OCI-LY3 (cell line): Measurements from ENCODE around the gene KRT27.

Source experiments
- H2AFZ ChIP-seq: fragments of 200-600, 300-600 bp; shearing (Covaris generic); 2 replicates; pipeline ENCODE4 v1.6.0; 2014; ENCODE audit warnings: antibody characterized with exemption, low read depth, low read length
- H3K27ac ChIP-seq: fragments of 200-600, 300-600 bp; sonication (generic); 2 replicates; pipeline ENCODE4 v1.5.1; 2014; ENCODE audit warnings: mild to moderate bottlenecking, low read length, moderate library complexity, mixed read lengths
- H3K27me3 ChIP-seq: fragments of 200-600, 300-600 bp; sonication (generic); 2 replicates; pipeline ENCODE4 v1.6.1; 2014; ENCODE audit warnings: low read depth, low read length, mixed read lengths
- H3K36me3 ChIP-seq: fragments of 200-600, 300-600 bp; sonication (generic); replicated peaks from 2 replicates; pipeline ENCODE3; 2014; ENCODE audit warnings: low read depth, low read length, mixed read lengths
- H3K4me1 ChIP-seq: fragments of 300-600, 200-600 bp; sonication (generic); 2 replicates; pipeline ENCODE4 v1.6.1; 2014; ENCODE audit warnings: low read length, mixed read lengths
- H3K4me2 ChIP-seq: fragments of 200-600, 300-600 bp; sonication (generic); 2 replicates; pipeline ENCODE4 v1.6.1; 2014; ENCODE audit warnings: low read length, mixed read lengths
- H3K4me3 ChIP-seq: fragments of 300-600, 200-600 bp; sonication (generic); 2 replicates; pipeline ENCODE4 v1.5.1; 2014; ENCODE audit warnings: antibody characterized with exemption, mild to moderate bottlenecking, low read length, moderate library complexity
- H3K79me2 ChIP-seq: fragments of 300-600, 200-600 bp; shearing (Covaris generic); 2 replicates; pipeline ENCODE4 v1.6.1; 2014; ENCODE audit warnings: mild to moderate bottlenecking, low read length, mixed read lengths
- H3K9ac ChIP-seq: fragments of 300-600, 200-600 bp; shearing (Covaris generic); 2 replicates; pipeline ENCODE4 v1.6.0; 2014; ENCODE audit warnings: mild to moderate bottlenecking, low read length, moderate library complexity
- H3K9me3 ChIP-seq: fragments of 200-600, 300-600 bp; shearing (Covaris generic); 2 replicates; pipeline ENCODE4 v1.6.1; 2014; ENCODE audit warnings: low read length, mixed read lengths; ENCODE audit not compliant: insufficient read depth
- H4K20me1 ChIP-seq: fragments of 200-600, 300-600 bp; sonication (generic); 2 replicates; pipeline ENCODE4 v1.6.1; 2016; ENCODE audit warnings: low read length, mixed read lengths; ENCODE audit not compliant: insufficient read depth
- EZH2phosphoT487 ChIP-seq: fragments of 200-600 bp; shearing (Covaris generic); IDR thresholded peaks from 2 replicates; pipeline ENCODE4 v1.6.1; 2018; ENCODE audit warnings: antibody characterized with exemption, mixed run types, low read depth
- TF ChIP-seq, protein P1 (sequence below): fragments of 200-600, 300-600 bp; sonication (generic); IDR thresholded peaks from 2 replicates; pipeline ENCODE4 v1.5.1; 2014; ENCODE audit warnings: antibody characterized with exemption, low read length, low read depth

The KRT27 gene

DNA sequence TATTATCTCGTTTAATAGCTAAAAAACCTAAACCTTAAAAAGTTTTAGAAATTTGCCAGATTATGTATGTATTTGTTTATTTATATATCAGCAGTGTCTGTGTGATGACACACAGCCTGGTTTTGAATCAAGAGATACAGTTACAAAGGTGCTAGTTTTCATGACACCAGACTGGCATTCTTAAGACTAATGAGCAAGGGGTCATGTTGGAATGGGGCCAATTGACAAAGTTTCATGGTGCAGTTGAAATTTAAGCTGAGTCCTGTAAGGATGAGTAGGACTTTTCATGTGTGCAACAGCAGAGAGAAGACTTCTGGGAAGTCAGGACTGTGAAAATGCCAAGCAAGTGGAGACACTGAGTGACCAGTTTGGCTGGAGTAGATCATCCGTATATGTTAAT, 43.2 kb upstream of the KRT27 start:
- H3K9me3 ChIP-seq, result no peaks in the 10 kb centered on the region

DNA sequence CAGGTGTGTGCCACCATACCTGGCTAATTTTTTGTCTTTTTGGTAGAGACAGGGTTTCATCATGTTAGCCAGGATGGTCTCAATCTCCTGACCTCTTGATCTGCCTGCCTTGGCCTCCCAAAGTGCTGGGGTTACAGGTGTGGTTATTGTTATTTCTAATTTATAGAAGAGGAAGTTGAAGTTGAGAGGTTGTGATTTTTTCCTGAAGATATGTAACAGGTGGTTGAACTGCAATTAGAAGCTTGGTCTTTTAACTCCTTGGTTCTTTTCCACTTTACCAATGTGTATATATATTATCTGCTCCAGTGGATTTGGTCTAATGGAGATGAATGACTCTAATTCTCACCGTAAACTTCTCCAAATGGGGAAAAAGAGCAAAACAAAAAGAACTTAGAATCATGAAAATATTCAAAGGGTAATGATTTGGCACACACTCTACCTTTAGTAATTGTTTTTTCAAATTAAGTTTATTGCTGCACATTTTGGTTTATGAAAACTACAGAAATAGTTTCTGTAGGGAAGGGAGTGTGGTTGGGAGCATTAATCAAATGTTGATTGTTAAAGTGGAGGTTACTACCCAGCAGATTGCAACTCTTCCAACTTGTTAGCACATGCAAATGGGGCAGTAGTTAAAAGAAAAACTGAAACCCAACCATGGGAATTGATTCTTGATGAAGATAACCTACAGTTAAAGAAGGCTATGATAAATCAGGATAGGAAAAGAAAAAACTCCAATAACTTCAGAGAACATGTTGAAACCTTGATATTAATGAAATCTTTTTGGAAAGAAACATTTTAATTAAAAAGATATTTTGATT, 41.9 kb upstream of the KRT27 start:
- Histone ChIP-seq H4K20me1 (no peaks in the 10 kb centered on the region), H3K79me2 (no peaks in the 10 kb centered on the region; the same call in 1 of the 2 replicates), H3K4me3 (no peak overlapping the region), H3K4me2 (no peak overlapping the region), H3K36me3 (no peaks in the 10 kb centered on the region), H3K9me3 (no peaks in the 10 kb centered on the region), H3K27me3 (no peaks in the 10 kb centered on the region), H3K9ac (no peak overlapping the region), H3K4me1 (peaks cover 24% of the 10 kb centered on the region), H3K27ac (no peak overlapping the region), H2AFZ (no peak overlapping the region)
- TF ChIP-seq EZH2phosphoT487, result no peak
- TF ChIP-seq, protein P1, sequence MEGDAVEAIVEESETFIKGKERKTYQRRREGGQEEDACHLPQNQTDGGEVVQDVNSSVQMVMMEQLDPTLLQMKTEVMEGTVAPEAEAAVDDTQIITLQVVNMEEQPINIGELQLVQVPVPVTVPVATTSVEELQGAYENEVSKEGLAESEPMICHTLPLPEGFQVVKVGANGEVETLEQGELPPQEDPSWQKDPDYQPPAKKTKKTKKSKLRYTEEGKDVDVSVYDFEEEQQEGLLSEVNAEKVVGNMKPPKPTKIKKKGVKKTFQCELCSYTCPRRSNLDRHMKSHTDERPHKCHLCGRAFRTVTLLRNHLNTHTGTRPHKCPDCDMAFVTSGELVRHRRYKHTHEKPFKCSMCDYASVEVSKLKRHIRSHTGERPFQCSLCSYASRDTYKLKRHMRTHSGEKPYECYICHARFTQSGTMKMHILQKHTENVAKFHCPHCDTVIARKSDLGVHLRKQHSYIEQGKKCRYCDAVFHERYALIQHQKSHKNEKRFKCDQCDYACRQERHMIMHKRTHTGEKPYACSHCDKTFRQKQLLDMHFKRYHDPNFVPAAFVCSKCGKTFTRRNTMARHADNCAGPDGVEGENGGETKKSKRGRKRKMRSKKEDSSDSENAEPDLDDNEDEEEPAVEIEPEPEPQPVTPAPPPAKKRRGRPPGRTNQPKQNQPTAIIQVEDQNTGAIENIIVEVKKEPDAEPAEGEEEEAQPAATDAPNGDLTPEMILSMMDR, result no peak

More for the DNA sequence above, 43.2 kb upstream of the KRT27 start:
- Histone ChIP-seq H2AFZ (no peak overlapping the region), H3K9ac (no peak overlapping the region), H3K4me2 (no peak overlapping the region), H3K36me3 (no peaks in the 10 kb centered on the region), H3K27me3 (no peaks in the 10 kb centered on the region), H3K4me1 (peaks cover 11% of the 10 kb centered on the region), H3K4me3 (no peak overlapping the region), H3K27ac (no peak overlapping the region), H4K20me1 (no peaks in the 10 kb centered on the region), H3K79me2 (no peaks in the 10 kb centered on the region)
- TF ChIP-seq, protein P1, result no peak
- no peak for TF ChIP-seq EZH2phosphoT487

DNA sequence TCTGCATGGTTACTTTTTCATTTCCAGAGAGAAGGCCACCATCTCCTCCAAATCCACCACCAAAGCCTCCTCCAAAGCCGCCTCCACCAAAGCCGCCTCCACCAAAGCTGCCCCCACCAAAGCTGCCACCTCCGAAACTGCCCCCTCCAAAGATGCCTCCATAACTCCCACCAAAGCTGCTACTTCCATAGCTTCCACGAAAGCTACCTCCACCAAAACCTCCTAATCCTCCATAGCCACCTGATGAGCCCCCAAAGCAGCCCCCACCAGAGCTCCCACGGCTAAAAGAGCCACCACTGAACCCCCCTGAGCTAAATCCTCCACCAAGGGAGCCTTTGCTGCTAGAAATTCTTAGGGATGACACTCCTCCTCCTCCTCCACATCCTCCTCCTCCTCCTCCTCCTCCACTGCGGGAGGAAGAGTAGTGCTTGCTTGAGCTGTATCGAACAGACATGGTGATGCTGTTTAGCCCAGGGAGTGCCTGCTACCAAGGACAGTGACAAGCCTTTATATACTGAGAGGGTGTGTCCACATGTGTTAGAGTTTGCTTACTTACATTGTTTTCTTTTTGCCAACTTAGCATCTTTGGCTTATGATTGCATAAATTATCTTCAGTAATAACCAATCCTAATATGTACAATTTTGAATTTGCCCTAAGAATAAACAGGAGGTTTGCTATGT, 39.9 kb upstream of the KRT27 start, which contains the start of gene KRT10:
Gene KRT10, minus strand, starts transcription at position 483 of the 681 bp plus-strand sequence. Its CDS starts 29 bp downstream, at position 454.
- no peaks in the 10 kb centered on the region for H4K20me1 ChIP-seq
- H3K4me1 ChIP-seq, result peaks cover 30% of the 10 kb centered on the region
- H3K36me3 ChIP-seq, result peaks cover 5% of the 10 kb centered on the region
- H3K27ac ChIP-seq, result no peak within 1 kb of the TSS
- H3K79me2 ChIP-seq, result peaks cover 10% of the 10 kb centered on the region
- H3K9me3 ChIP-seq, result no peaks in the 10 kb centered on the region
- TF ChIP-seq, protein P1, result no peak
- no peak for TF ChIP-seq EZH2phosphoT487
- H3K27me3 ChIP-seq, result no peaks in the 10 kb centered on the region
- H3K4me3 ChIP-seq, result no peak within 1 kb of the TSS
- no peak within 1 kb of the TSS for H3K4me2 ChIP-seq
- H2AFZ ChIP-seq, result no peak within 1 kb of the TSS
- H3K9ac ChIP-seq, result no peak within 1 kb of the TSS

DNA sequence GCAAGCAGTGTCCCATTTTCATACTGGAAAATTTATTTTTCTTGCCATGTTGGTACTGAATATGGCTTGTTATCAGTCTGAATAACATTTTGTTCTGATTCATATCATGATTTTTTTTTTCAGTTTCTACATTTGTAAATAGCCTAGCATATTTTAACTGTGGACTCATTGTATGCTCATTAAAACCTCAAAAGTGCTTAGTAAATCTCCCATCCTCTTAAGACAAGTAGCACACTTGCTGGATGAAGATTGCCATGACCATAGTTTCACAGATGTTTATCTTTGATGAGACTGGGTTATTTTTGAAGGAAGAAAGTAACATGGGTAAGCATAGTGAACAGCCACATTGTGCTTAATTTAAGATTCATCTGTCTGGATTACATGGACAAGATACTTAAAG, 39.2 kb upstream of the KRT27 start:
- H3K4me2 ChIP-seq, result no peak overlapping the region
- H3K9ac ChIP-seq, result no peak overlapping the region
- H3K27me3 ChIP-seq, result no peaks in the 10 kb centered on the region
- no peak overlapping the region for H2AFZ ChIP-seq
- no peak overlapping the region for H3K4me3 ChIP-seq
- H4K20me1 ChIP-seq, result no peaks in the 10 kb centered on the region
- H3K27ac ChIP-seq, result no peak overlapping the region
- H3K9me3 ChIP-seq, result no peaks in the 10 kb centered on the region
- TF ChIP-seq, protein P1, result no peak
- no peak for TF ChIP-seq EZH2phosphoT487
- peaks cover 12% of the 10 kb centered on the region for H3K79me2 ChIP-seq
- peaks cover 13% of the 10 kb centered on the region for H3K36me3 ChIP-seq
- H3K4me1 ChIP-seq, result peaks cover 30% of the 10 kb centered on the region
